Esophagus muscularis mucosa (tissue), 3 donors: ENCODE results near the gene PACRG.

Experiments
- POLR2AphosphoS5 ChIP-seq, 2 donors: sonication (generic); formaldehyde crosslinking; IDR thresholded peaks; one replicate each; pipeline ENCODE4 v1.6.1; 2017; ENCODE audit warnings: antibody characterized with exemption in 2 of 2
- TF ChIP-seq, protein P1 (sequence below), 3 experiments: fragments of 200-600 bp in 2 of 3; fragments of 450-650 bp in 1 of 3; sonication (generic) in 2 of 3; IDR thresholded peaks; one replicate each; pipeline ENCODE4 v1.5.1; 2017 to 2019; ENCODE audit warnings: antibody characterized with exemption in 3 of 3, mild to moderate bottlenecking in 2 of 3, moderate library complexity in 1 of 3

GRCh38 chr6:163019926-163020325 is 292.2 kb downstream of the PACRG start:
- TF ChIP-seq POLR2AphosphoS5 (IDR thresholded peaks at IDR 0.05): no peak
- TF ChIP-seq, protein P1, sequence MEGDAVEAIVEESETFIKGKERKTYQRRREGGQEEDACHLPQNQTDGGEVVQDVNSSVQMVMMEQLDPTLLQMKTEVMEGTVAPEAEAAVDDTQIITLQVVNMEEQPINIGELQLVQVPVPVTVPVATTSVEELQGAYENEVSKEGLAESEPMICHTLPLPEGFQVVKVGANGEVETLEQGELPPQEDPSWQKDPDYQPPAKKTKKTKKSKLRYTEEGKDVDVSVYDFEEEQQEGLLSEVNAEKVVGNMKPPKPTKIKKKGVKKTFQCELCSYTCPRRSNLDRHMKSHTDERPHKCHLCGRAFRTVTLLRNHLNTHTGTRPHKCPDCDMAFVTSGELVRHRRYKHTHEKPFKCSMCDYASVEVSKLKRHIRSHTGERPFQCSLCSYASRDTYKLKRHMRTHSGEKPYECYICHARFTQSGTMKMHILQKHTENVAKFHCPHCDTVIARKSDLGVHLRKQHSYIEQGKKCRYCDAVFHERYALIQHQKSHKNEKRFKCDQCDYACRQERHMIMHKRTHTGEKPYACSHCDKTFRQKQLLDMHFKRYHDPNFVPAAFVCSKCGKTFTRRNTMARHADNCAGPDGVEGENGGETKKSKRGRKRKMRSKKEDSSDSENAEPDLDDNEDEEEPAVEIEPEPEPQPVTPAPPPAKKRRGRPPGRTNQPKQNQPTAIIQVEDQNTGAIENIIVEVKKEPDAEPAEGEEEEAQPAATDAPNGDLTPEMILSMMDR (IDR thresholded peaks at IDR 0.05): no peak
